ENCODE data around the gene ASTN2.

Gene ASTN2

GRCh38 chr9:116585204-116585603 lies 829.7 kb downstream of the ASTN2 start:
- Histone ChIP-seq H3K79me2 (ENCODE audit: insufficient read depth, low read depth) (no peaks in the 10 kb centered on the region), H3K4me1 (ENCODE audit: low read depth, poor library complexity, severe bottlenecking) (no peaks in the 10 kb centered on the region), H3K27ac (no peak overlapping the region), H3K36me3 (ENCODE audit: insufficient read depth) (no peaks in the 10 kb centered on the region), H3K4me2 (no peak overlapping the region), H4K20me1 (ENCODE audit: insufficient read depth) (no peaks in the 10 kb centered on the region), H3K27me3 (ENCODE audit: insufficient read depth, low read depth) (no peaks in the 10 kb centered on the region), H3K4me3 (IDR thresholded peaks at IDR 0.05; ENCODE audit: insufficient read depth, low read depth, low read length) (no peak overlapping the region), H3K9ac (no peak overlapping the region), H2AFZ (ENCODE audit: low read depth) (no peak overlapping the region)
- no peak for TF ChIP-seq CTCF (conservative IDR thresholded peaks at IDR 0.05; ENCODE audit: low read depth, low read length)

GRCh38 chr9:116580853-116581252 lies 834.0 kb downstream of the ASTN2 start:
- H3K79me2 ChIP-seq (ENCODE audit: insufficient read depth, low read depth), result no peaks in the 10 kb centered on the region
- no peak overlapping the region for H3K4me3 ChIP-seq (IDR thresholded peaks at IDR 0.05; ENCODE audit: insufficient read depth, low read depth, low read length)
- H2AFZ ChIP-seq (ENCODE audit: low read depth), result no peak overlapping the region
- no peak overlapping the region for H3K9ac ChIP-seq
- H4K20me1 ChIP-seq (ENCODE audit: insufficient read depth), result no peaks in the 10 kb centered on the region
- no peak overlapping the region for H3K4me2 ChIP-seq
- no peaks in the 10 kb centered on the region for H3K27me3 ChIP-seq (ENCODE audit: insufficient read depth, low read depth)
- H3K4me1 ChIP-seq (ENCODE audit: low read depth, poor library complexity, severe bottlenecking), result no peaks in the 10 kb centered on the region
- H3K36me3 ChIP-seq (ENCODE audit: insufficient read depth), result no peaks in the 10 kb centered on the region
- no peak for TF ChIP-seq CTCF (conservative IDR thresholded peaks at IDR 0.05; ENCODE audit: low read depth, low read length)
- H3K27ac ChIP-seq, result no peak overlapping the region

GRCh38 chr9:116576386-116576785 lies 838.5 kb downstream of the ASTN2 start:
- TF ChIP-seq CTCF (conservative IDR thresholded peaks at IDR 0.05; ENCODE audit: low read depth, low read length), result no peak
- H3K9ac ChIP-seq, result no peak overlapping the region
- H3K27me3 ChIP-seq (ENCODE audit: insufficient read depth, low read depth), result no peaks in the 10 kb centered on the region
- H3K27ac ChIP-seq, result no peak overlapping the region
- H3K4me2 ChIP-seq, result no peak overlapping the region
- H3K4me3 ChIP-seq (IDR thresholded peaks at IDR 0.05; ENCODE audit: insufficient read depth, low read depth, low read length), result no peak overlapping the region
- H4K20me1 ChIP-seq (ENCODE audit: insufficient read depth), result no peaks in the 10 kb centered on the region
- H2AFZ ChIP-seq (ENCODE audit: low read depth), result no peak overlapping the region
- no peaks in the 10 kb centered on the region for H3K79me2 ChIP-seq (ENCODE audit: insufficient read depth, low read depth)
- H3K36me3 ChIP-seq (ENCODE audit: insufficient read depth), result no peaks in the 10 kb centered on the region
- H3K4me1 ChIP-seq (ENCODE audit: low read depth, poor library complexity, severe bottlenecking), result no peaks in the 10 kb centered on the region

GRCh38 chr9:116574027-116574679 lies 840.7 kb downstream of the ASTN2 start:
- Histone ChIP-seq H3K79me2 (ENCODE audit: insufficient read depth, low read depth) (no peaks in the 10 kb centered on the region), H4K20me1 (ENCODE audit: insufficient read depth) (no peaks in the 10 kb centered on the region), H3K36me3 (ENCODE audit: insufficient read depth) (no peaks in the 10 kb centered on the region), H2AFZ (ENCODE audit: low read depth) (no peak overlapping the region), H3K4me3 (IDR thresholded peaks at IDR 0.05; ENCODE audit: insufficient read depth, low read depth, low read length) (no peak overlapping the region), H3K27me3 (ENCODE audit: insufficient read depth, low read depth) (no peaks in the 10 kb centered on the region), H3K4me1 (ENCODE audit: low read depth, poor library complexity, severe bottlenecking) (no peaks in the 10 kb centered on the region), H3K4me2 (no peak overlapping the region), H3K27ac (no peak overlapping the region), H3K9ac (no peak overlapping the region)
- TF ChIP-seq CTCF (conservative IDR thresholded peaks at IDR 0.05; ENCODE audit: low read depth, low read length), result no peak
